NT2/D1 (cell line): ENCODE results near the gene SVBP.

Experiments used
- DNase-seq: peaks from one replicate; pipeline ENCODE4 v3.0.0-alpha.2; 2011; ENCODE audit warnings: low read depth, low spot score
- H3K27me3 ChIP-seq: 2 replicates; pipeline ENCODE4 v1.6.0; 2011; ENCODE audit warnings: mild to moderate bottlenecking; ENCODE audit not compliant: insufficient read length, insufficient read depth
- H3K36me3 ChIP-seq: 2 replicates; pipeline ENCODE4 v1.6.1; 2011; ENCODE audit warnings: mild to moderate bottlenecking, low read length, mixed read lengths; ENCODE audit not compliant: insufficient read depth, insufficient read length
- H3K4me1 ChIP-seq: 2 replicates; pipeline ENCODE4 v1.5.1; 2011; ENCODE audit not compliant: insufficient read depth, insufficient read length
- H3K4me3 ChIP-seq: 2 replicates; pipeline ENCODE4 v1.5.1; 2011; ENCODE audit warnings: low read depth; ENCODE audit not compliant: insufficient read length
- H3K9ac ChIP-seq: 2 replicates; pipeline ENCODE4 v1.6.0; 2011; ENCODE audit warnings: low read depth; ENCODE audit not compliant: insufficient read length
- H3K9me3 ChIP-seq: 2 replicates; pipeline ENCODE4 v1.5.1; 2011; ENCODE audit warnings: mild to moderate bottlenecking, low read length; ENCODE audit not compliant: insufficient read depth
- SUZ12 ChIP-seq: IDR thresholded peaks from 2 replicates; pipeline ENCODE4 v1.6.1; 2011; ENCODE audit not compliant: insufficient read length, insufficient read depth; ENCODE audit errors: extremely low read depth
- YY1 ChIP-seq: IDR thresholded peaks from 2 replicates; pipeline ENCODE4 v1.6.1; 2011; ENCODE audit not compliant: insufficient read length, insufficient read depth
- ZNF274 ChIP-seq: IDR thresholded peaks from 2 replicates; pipeline ENCODE4 v1.6.1; 2011; ENCODE audit warnings: mild to moderate bottlenecking, low read depth, low read length

SVBP gene

GRCh38 chr1:42758641-42759040 is 58.6 kb downstream of the SVBP start:
- no peak for DNase-seq
- Histone ChIP-seq H3K27me3 (no peaks in the 10 kb centered on the region), H3K9ac (no peak overlapping the region), H3K9me3 (no peaks in the 10 kb centered on the region), H3K4me3 (no peak overlapping the region), H3K4me1 (peaks cover 8% of the 10 kb centered on the region), H3K36me3 (peaks cover 89% of the 10 kb centered on the region)
- TF ChIP-seq SUZ12 = no peak
- TF ChIP-seq YY1 = no peak
- TF ChIP-seq ZNF274 = no peak

- Histone ChIP-seq H3K36me3 (peaks cover 97% of the 10 kb centered on the region), H3K4me3 (no peak overlapping the region), H3K27me3 (no peaks in the 10 kb centered on the region), H3K9me3 (no peaks in the 10 kb centered on the region), H3K4me1 (peaks cover 8% of the 10 kb centered on the region), H3K9ac (no peak overlapping the region)
- TF ChIP-seq ZNF274 = no peak
- TF ChIP-seq SUZ12 = no peak
- no peak for TF ChIP-seq YY1
- DNase-seq = no peak
Observed at GRCh38 chr1:42757892-42758275, 59.3 kb downstream of the SVBP start.
